IPS-NIHi11 (cell line): ENCODE results near the gene PRKD2.
"Not testable (repeated sequence)": the region's sequence is repeated elsewhere in the genome, so short reads cannot be mapped to it uniquely, and the experiment has no call there.

Experiments
- DNase-seq: peaks from one replicate; pipeline ENCODE4 v3.0.0; 2012; ENCODE audit warnings: mixed read lengths, low spot score

Gene PRKD2

DNA sequence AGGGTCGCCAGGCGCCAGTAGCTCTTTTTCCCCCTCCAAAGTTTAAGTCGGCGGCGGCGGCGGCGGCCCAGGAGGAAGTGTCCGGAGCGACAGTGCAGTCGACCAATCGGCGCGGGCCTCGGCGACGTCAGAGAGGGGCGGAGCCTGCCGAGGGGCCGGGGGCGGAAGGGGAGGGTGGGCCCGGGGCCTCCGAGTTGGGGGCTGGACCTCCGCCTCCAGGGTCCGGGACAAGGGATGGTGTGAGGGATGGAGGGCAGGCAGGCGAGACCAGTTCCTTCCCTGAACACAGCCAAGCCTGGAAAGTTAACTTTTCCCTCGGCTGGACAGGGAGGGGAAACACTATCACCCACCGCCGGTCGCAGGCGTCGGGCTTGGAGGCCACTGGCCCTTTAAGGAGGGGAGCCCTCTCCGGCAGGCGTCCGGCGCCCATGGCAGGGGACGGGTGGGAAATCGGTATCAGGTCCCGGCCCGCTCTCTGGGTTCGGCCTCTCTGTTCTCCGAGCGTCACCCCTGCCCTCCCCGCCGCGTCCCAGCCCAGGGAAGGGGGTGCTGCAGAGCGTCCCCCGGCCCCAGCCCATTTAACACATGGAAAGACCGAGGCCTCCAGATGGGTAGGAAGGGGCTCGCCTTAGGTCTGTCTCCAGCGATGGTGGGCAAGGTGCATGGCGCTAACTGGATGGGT is at the start of gene PRKD2:
Gene PRKD2 (minus strand): TSS at position 81 of the 682 bp plus-strand sequence. CDS start 744 bp downstream, outside the sequence.
- DNase-seq = peak; percentile 95

DNA sequence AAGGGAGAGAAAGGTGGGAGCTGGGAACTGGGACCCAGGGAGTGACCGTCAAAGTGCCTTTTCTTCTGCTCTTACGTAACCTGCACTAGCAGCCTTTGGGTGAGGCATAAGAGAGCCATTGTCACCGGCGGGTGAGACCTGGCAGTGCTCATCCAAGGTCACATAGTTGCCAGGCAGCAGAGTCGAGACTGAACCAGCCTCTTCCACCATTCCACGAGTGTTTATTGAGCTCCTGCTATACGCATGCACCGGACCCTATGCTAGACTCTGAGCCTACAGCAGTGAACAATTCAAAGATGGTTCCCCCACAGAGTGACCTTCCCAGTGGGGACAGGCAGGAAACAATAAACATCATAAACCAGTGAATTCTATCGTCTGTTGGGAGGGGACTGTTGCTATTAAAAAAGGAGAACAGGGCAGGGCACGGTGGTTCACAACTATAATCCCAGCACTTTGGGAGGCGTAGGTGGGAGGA is 47.9 kb upstream of the PRKD2 start:
- DNase-seq = no peak

DNA sequence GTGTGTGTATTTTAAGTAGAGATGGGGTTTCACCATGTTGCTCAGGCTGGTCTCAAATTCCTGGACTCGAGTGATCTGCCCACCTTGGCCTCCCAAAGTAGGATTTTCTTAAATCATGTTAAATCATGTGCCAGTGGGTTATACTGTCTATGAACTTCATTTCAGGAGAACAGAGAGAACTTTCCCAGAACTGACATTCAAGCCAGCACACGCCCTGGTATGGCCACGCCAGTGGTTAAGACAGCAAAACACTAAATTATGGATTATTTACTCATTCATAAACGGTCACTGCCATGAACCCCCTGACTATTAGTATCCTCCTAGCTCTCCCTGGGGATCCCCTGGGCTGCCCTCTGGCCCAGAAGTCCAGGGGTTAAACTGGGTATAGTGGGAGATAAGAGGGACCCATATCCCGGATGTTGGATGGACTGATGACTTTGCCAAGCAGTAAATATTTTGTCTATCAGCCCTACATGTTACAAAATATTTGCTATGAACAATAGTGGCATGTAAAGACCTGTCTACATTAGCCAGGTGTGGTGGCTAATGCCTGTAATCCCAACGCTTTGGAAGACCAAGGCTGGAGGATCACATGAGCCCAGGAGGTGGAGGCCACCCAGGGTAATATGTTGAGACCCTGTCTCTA is 45.5 kb upstream of the PRKD2 start:
- DNase-seq = no peak

DNA sequence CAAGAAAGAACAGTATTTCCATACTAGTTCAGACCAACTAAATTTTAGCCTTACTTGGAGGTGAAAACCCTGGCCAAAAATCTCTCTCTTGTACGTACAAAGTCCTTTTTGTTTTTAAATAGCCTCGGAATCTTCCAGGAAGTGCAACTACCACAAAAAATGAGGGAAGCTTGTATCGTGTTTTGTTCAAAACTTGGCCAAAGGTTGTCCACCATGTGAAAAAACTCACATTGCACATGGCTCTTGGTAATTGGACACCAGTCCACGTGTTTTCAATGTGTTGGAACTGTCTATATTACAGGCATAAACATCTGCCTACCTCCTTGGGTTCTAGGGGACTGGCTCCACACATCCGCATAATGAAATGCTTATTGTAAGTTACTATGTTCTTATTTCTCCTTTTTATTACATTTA is 44.5 kb upstream of the PRKD2 start:
- DNase-seq = no peak

DNA sequence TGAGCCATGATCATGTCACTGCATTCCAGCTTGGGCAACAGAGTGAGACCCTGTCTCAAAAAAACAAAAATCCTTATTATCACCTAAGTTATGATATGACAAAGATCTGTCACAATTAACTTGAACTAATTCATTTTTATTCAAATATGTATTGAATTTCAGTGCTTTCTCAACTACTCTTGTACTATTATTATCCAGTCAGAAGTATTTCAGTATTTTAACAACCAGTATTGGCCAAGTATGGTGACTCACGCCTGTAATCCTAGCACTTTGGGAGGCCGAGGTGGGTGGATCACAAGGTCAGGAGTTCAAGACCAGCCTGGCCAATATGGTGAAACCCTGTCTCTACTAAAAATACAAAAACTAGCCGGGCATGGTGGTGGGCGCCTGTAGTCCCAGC is 44.0 kb upstream of the PRKD2 start:
- not testable (repeated sequence) for DNase-seq

DNA sequence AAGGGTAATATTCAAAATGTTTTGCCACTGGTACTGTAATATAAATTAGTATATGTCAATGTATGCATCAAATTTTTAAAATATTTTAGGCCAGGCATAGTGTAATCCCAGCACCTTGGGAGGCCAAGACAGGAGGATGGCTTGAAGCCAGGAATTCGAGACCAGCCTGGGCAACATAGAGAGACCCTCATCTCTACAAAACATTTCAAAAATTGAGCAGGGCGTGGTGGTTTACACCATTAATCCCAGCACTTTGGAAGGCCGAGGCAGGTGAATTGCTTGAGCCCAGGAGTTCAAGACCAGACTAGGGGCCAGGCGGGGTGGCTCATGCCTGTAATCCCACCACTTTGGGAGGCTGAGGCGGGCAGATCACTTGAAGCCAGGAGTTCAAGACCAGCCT is 43.4 kb upstream of the PRKD2 start:
- DNase-seq = no peak

DNA sequence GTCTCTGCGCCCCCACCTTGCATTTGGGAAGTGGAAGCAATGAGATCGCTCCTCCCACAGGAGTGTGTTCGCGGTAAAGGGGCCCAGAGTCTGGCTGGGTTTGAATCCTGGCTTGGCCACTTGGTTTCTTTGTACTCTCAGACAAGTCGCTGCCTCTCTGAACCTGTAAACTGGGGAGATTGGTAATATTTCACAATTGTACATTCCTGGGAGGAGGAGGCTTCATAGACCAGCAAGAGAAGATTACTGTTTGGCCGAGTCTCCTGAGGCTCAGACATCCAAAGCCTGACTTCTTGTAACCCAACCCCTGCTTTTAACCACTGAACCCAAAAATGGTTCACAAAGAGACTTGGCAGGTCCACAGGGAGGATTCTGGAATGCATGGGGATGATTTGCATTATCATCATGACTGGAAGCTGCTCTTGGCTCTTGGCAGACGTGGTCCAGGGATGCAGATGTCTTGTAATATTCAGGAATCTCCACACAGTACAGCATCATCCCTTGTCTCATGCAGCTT is 43.0 kb upstream of the PRKD2 start:
- no peak for DNase-seq

DNA sequence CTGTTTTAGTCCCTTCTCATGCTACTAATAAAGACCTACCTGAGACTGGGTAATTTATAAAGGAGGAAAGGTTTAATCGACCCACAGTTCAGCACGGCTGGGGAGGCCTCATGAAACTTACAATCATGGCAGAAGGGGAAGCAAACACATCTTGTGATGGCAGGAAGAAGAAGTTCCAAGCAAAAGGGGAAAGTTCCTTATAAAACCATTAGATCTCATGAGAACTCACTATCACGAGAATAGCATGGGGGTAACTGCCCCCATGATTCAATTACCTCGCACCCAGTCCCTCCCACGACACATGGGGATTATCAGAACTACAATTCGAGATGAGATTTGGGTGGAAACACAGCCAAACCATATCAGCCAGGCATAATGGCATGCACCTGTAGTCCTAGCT is 42.3 kb upstream of the PRKD2 start:
- no peak for DNase-seq

DNA sequence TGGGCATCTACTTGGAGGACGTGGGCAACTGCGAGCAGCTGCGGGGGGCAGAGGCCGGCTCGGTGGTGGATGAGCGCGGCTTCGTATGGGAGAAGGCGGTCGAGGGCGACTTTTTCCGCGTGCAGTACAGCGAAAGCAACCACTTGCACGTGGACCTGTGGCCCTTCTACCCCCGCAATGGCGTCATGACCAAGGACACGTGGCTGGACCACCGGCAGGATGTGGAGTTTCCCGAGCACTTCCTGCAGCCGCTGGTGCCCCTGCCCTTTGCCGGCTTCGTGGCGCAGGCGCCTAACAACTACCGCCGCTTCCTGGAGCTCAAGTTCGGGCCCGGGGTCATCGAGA is 39.6 kb upstream of the PRKD2 start:
- no peak for DNase-seq

DNA sequence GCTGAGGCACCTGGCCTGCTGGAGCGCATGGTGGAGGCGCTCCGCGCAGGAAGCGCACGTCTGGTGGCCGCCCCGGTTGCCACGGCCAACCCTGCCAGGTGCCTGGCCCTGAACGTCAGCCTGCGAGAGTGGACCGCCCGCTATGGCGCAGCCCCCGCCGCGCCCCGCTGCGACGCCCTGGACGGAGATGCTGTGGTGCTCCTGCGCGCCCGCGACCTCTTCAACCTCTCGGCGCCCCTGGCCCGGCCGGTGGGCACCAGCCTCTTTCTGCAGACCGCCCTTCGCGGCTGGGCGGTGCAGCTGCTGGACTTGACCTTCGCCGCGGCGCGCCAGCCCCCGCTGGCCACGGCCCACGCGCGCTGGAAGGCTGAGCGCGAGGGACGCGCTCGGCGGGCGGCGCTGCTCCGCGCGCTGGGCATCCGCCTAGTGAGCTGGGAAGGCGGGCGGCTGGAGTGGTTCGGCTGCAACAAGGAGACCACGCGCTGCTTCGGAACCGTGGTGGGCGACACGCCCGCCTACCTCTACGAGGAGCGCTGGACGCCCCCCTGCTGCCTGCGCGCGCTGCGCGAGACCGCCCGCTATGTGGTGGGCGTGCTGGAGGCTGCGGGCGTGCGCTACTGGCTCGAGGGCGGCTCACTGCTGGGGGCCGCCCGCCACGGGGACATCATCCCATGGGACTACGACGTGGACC is 39.1 kb upstream of the PRKD2 start:
- peak; percentile 8 for DNase-seq

DNA sequence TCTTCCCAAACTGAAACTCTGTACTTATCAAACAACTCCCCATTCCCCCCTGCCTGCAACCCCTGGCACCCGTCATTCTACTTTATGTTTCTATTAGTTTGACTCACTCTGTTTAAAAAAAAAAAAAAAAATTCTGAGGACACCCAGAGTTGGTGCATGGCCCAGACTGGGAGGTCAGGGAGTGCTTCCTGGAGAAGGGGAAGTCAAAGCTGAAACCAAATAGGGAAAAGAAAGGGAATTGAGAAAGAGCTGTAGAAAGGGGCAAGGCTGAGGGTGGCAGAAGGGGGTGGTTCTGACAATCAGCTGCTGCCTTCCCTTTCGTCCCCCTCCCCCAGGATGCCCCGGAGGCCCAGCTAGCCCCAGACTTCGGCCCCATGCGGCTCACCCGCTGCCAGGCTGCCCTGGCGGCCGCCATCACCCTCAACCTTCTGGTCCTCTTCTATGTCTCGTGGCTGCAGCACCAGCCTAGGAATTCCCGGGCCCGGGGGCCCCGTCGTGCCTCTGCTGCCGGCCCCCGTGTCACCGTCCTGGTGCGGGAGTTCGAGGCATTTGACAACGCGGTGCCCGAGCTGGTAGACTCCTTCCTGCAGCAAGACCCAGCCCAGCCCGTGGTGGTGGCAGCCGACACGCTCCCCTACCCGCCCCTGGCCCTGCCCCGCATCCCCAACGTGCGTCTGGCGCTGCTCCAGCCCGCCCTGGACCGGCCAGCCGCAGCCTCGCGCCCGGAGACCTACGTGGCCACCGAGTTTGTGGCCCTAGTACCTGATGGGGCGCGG is 38.4 kb upstream of the PRKD2 start:
- peak; percentile 5 for DNase-seq

DNA sequence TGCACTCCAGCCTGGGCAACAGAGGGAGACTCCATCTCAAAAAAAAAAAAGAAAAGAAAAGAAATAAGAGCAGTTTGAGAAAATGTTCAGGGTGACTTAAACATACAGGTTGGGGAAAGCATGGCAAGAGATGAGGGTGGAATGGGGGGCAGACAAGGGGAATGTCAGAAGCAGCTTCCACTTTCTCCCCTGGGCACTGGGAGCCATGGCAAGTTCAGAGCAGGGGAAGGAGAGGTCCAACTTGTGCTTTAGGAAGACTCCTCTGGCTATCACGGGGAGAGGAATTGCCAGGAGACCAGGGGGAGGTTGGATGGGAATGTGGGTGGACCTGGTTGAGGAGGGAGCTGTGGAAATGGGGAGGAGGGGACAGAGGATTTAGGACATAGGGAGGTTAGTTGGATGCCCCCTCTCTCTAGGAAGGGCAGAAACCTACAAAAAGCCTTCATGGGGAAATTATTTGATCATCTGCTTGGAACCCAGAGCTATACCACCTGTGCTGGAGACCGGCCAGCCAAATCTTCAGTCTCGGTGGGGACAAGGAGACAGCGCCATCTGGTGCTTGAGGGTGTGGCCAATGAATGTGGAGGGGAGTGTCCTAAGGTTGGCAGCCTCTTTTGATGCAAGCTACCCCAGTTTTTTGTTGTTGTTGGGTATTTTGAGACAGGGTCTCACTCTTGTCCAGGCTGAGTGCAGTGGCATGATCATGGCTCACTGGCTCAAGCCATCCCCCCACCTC is 36.7 kb upstream of the PRKD2 start:
- peak; percentile 78 for DNase-seq

DNA sequence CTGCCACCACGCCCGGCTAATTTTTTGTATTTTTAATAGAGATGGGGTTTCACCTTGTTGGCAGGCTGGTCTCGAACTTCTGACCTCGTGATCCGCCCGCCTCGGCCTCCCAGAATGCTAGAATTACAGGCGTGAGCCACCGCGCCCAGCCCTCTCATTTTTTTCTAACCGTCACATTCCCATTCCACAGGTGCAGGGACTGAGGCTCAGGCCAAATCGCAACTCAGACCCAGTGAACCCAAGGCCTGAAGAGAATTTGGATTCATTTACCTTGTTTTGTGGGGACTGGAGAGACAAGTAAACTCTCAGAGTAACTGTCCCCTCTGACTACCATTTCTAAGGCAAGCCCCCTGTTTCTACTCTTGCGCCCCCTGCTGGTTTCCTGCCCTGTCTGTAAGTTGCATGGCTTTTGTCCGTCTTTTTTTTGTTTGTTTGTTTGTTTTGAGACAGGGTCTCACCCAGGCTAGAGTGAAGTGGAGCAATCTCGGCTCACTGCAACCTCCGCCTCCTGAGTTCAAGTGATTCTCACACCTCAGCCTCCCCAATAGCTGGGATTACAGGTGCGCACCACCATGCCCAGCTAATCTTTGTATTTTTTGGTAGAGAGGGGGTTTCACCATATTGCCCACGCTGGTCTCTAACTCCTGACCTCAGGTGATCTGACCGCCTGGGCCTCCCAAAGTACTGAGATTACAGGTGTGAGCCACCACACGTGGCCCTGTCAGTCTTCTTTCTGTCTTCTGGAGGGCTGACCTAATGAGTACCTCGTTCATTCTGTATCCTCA is 31.6 kb upstream of the PRKD2 start:
- DNase-seq = no peak

DNA sequence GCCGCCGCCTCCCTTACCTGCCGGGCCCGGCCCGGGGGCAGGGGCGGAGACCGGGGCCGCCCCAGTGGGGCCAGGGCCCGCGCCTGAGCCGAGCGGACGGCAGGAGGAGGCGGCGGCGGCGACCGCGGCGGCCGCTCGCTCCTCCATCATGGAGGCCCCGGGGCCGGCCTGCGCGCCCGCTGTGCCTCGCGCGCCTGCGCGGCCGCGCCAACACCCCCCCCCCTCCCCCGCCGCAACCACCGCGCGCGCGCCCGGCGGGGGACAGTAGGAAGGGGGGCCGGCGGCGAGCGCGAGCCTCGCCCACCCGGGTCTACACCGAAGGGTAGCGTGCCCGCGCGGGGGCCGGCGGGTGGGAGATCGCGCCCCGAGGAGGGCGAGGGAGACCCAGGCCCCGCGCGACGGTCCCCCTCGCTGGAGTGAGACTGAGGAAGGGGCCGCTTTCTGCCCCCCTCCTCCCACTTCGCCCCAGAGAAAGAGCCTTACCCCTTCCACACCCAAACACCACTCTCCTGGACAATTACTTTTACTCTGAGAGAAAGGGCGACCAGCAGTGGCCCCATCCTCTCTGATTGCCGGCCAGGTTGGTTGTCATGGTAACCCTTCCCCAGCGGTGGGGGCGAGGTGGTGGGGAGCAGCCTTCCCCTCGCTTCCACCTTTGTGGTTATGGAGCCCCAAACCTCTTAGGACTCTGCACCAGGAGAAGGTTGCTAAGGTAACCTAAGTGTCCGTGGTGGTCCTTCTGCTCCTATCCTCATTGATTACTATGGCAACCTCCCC is 29.6 kb upstream of the PRKD2 start, which contains the start of gene STRN4:
Gene STRN4 (minus strand): TSS at position 170 of the 777 bp plus-strand sequence. CDS start 20 bp downstream, at position 150.
- DNase-seq = peak; percentile 96

DNA sequence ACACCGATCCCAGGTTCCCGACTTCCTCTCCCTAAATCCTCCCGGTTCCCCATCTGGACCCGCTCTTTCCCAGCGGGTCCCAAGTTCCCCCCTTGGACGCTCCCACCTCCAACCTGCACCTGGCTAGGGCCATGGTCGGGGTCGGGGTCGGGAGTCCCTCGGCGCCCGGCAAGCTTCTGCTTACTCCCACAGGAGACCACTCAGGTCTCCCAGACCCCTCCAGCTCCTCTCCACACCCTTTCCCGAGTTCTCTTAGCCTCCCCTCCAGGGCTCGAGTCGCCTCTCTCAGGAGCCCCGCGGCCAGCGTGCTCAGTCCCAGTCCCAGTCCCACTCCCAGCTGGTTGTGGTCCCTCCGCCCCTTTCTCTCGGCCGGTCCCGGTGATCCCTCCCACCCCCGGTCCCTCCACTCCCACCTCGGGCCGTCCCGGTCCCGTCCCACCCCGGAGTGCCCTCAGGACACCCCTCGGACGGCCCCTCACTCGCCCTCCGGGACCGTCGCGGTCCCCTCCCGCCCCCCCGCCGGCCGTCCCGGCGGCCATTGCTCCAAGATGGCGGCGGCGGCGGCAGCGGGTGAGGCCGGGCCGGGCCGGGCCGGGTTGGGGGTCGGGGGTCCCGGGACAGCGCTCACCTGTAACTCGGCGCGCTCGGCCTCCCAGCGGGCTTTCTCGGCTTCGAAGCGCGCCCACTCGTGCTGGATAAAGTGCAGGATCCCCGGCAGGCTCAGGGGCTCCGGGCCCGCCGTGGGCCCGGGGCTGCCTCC is 28.8 kb upstream of the PRKD2 start, which contains the start of gene FKRP:
Gene FKRP (plus strand): TSS at position 537 of the 760 bp plus-strand sequence. CDS start 9,394 bp downstream, outside the sequence.
- peak; percentile 85 for DNase-seq

DNA sequence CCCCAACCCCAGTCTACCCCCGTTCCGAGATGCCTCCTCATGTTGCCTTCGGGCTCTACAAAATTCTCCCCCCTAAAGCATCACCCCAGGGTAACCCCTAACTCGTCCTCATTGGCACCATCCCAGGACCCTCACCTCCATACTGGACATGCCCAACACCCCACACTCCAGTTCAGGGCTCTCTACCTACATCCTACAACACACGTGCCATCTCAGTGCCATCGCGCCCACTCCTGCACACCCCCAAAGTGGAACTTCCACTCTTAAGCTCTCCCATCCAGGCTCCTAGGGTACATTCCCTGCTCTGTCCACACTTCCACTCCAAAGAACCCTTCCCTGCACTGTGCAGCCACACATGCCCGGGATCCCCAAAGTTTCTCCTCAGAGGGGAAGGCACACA is 28.1 kb upstream of the PRKD2 start:
- DNase-seq = no peak

DNA sequence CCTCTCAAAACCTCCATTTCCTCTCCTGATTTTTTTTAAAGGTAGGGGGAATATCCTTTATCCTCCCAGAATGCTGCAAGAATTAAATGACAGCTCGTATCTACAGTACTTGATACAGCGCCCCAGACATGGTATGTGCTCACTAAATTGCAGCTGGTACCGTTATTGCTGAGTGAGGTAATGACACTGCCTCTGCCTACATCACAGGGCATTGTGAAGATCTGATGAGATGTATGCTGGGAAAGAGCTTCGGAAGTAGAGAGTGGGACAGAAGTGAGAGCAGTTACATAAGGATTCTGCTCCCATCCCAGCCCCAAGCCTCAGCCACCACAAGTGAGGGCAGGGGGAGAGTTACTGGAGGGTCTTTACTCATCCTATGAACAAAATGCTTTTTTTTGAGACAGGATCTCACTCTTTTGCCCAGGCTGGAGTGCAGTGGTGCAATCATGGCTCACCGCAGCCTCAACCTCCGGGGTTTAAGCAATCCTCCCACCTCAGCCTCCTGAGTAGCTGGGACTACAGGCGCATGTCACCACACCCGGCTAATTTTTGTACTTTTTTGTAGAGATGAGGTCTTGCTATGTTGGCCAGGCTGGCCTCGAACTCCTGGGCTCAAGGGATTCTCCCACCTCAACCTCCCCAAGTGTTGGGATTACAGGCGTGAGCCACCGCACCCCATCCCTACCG is 27.2 kb upstream of the PRKD2 start:
- no peak for DNase-seq

DNA sequence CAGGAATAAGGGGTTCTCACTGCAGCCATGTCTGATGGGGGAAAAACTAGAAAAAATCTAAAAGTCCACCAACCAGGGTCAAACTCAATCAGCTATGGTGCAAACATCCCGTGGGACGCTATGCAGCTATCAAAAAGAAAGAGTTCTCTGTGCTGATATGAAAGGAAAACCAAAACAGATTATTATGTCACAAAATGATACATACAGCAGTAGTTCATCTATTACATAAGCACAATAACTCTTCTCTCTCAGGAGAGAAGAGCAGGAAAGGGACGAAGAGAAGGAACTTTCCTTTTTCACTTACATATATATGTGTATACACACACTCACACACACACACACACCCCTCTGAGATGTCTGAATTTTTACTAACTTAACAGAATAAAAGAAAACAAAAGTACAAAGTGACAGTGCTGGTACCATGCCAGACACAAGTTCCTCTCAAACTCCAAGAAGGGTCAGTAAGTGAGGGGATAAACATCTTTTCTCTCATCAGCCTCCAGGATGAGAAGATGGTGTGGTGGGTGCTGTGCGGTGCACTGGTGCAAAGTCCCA is 26.1 kb upstream of the PRKD2 start:
- DNase-seq = no peak
